H9 (cell line): ENCODE measurements around the gene EPSTI1. TPM values are rescaled to one million over a fixed set of nuclear protein-coding genes. Genes with fewer than 3 reads are reported as not detected.

Experiments used
- DNase-seq: peaks from one replicate; pipeline ENCODE4 v3.0.0-alpha.2; 2017
- H2AFZ ChIP-seq: one replicate; pipeline ENCODE4 v1.6.1; 2013; ENCODE audit warnings: mild to moderate bottlenecking, low read length, control low read depth, moderate library complexity
- H2AK5ac ChIP-seq: 2 replicates; pipeline ENCODE4 v1.6.1; 2013; ENCODE audit warnings: low read length, control low read depth, mixed read lengths; ENCODE audit not compliant: insufficient read length
- H2BK120ac ChIP-seq: one replicate; pipeline ENCODE4 v1.6.1; 2013; ENCODE audit warnings: low read depth, mild to moderate bottlenecking, low read length, control low read depth, inconsistent platforms; ENCODE audit not compliant: poor library complexity, severe bottlenecking
- H2BK12ac ChIP-seq: 2 replicates; pipeline ENCODE4 v1.6.1; 2013; ENCODE audit warnings: low read length, control low read depth, mixed read lengths, low read depth; ENCODE audit not compliant: insufficient read length
- H2BK15ac ChIP-seq: 2 replicates; pipeline ENCODE4 v1.6.1; 2013; ENCODE audit warnings: low read depth, low read length, control low read depth
- H2BK20ac ChIP-seq: one replicate; pipeline ENCODE4 v1.6.1; 2013; ENCODE audit warnings: low read depth, mild to moderate bottlenecking, low read length, control low read depth, inconsistent platforms; ENCODE audit not compliant: poor library complexity, severe bottlenecking
- H2BK5ac ChIP-seq: 2 replicates; pipeline ENCODE4 v1.6.1; 2013; ENCODE audit warnings: low read length, control low read depth, mixed read lengths; ENCODE audit not compliant: insufficient read length
- H3K14ac ChIP-seq: 2 replicates; pipeline ENCODE4 v1.6.1; 2013; ENCODE audit warnings: low read length, control low read depth; ENCODE audit not compliant: insufficient read depth
- H3K18ac ChIP-seq: 2 replicates; pipeline ENCODE4 v1.6.1; 2013; ENCODE audit warnings: low read depth, mild to moderate bottlenecking, mixed read lengths, low read length, control low read depth; ENCODE audit not compliant: insufficient read length
- H3K23ac ChIP-seq: 2 replicates; pipeline ENCODE4 v1.6.1; 2013; ENCODE audit warnings: low read length, control low read depth, mixed read lengths, low read depth; ENCODE audit not compliant: insufficient read length
- H3K23me2 ChIP-seq: 2 replicates; pipeline ENCODE4 v1.6.1; 2013; ENCODE audit warnings: low read depth, mild to moderate bottlenecking, mixed read lengths, low read length, control low read depth; ENCODE audit not compliant: insufficient read length, poor library complexity, severe bottlenecking
- H3K27ac ChIP-seq: 2 replicates; pipeline ENCODE4 v1.5.1; 2013; ENCODE audit warnings: low read length, control low read depth, mixed read lengths, low read depth; ENCODE audit not compliant: insufficient read length
- H3K27me3 ChIP-seq: 2 replicates; pipeline ENCODE4 v1.6.1; 2013; ENCODE audit warnings: low read length, control low read depth, inconsistent platforms; ENCODE audit not compliant: insufficient read depth
- H3K4ac ChIP-seq: 2 replicates; pipeline ENCODE4 v1.6.1; 2013; ENCODE audit warnings: low read depth, mild to moderate bottlenecking, control low read depth, inconsistent platforms, low read length, moderate library complexity
- H3K4me1 ChIP-seq: 2 replicates; pipeline ENCODE4 v1.6.1; 2013; ENCODE audit warnings: low read length, control low read depth, inconsistent platforms; ENCODE audit not compliant: insufficient read depth
- H3K4me2 ChIP-seq: 2 replicates; pipeline ENCODE4 v1.6.1; 2013; ENCODE audit warnings: low read length, control low read depth, mixed read lengths; ENCODE audit not compliant: insufficient read length, insufficient read depth
- H3K56ac ChIP-seq: 2 replicates; pipeline ENCODE4 v1.6.1; 2013; ENCODE audit warnings: low read depth, mild to moderate bottlenecking, mixed read lengths, low read length, control low read depth; ENCODE audit not compliant: insufficient read length
- H3K79me1 ChIP-seq: 2 replicates; pipeline ENCODE4 v1.6.1; 2013; ENCODE audit warnings: low read depth, mild to moderate bottlenecking, moderate library complexity, low read length, control low read depth, inconsistent platforms; ENCODE audit not compliant: insufficient read depth, poor library complexity, severe bottlenecking
- H3K79me2 ChIP-seq: 2 replicates; pipeline ENCODE4 v1.6.1; 2013; ENCODE audit warnings: low read length, control low read depth, inconsistent platforms; ENCODE audit not compliant: insufficient read depth
- H3K9ac ChIP-seq: 2 replicates; pipeline ENCODE4 v1.6.1; 2013; ENCODE audit warnings: low read length, control low read depth, mixed read lengths; ENCODE audit not compliant: insufficient read length; ENCODE audit errors: extremely low read depth
- H3K9me3 ChIP-seq: one replicate; pipeline ENCODE4 v1.6.1; 2013; ENCODE audit warnings: low read depth, low read length, inconsistent platforms; ENCODE audit not compliant: control insufficient read depth
- H3T11ph ChIP-seq: one replicate; pipeline ENCODE4 v1.6.1; 2013; ENCODE audit warnings: mild to moderate bottlenecking, low read length, control low read depth, inconsistent platforms
- H4K20me1 ChIP-seq: one replicate; pipeline ENCODE4 v1.6.1; 2013; ENCODE audit not compliant: control insufficient read depth, insufficient read length, insufficient read depth
- H4K5ac ChIP-seq: 2 replicates; pipeline ENCODE4 v1.6.1; 2013; ENCODE audit warnings: low read depth, mild to moderate bottlenecking, mixed read lengths, low read length, control low read depth; ENCODE audit not compliant: insufficient read length
- H4K8ac ChIP-seq: replicated peaks from 2 replicates; pipeline ENCODE4 v1.6.1; 2013; ENCODE audit warnings: low read length, control low read depth, mixed read lengths, low read depth; ENCODE audit not compliant: insufficient read length
- H4K91ac ChIP-seq: 2 replicates; pipeline ENCODE4 v1.6.1; 2013; ENCODE audit warnings: low read depth, mild to moderate bottlenecking, moderate library complexity, mixed read lengths, low read length, control low read depth; ENCODE audit not compliant: insufficient read length
- H3K27ac Mint-ChIP-seq, 3 experiments: 2 replicates in 2 of 3; 3 replicates in 1 of 3; pipeline ENCODE4 v1.8.0; 2020 to 2021; ENCODE audit warnings: mixed read lengths in 3 of 3, mild to moderate bottlenecking in 1 of 3, moderate library complexity in 1 of 3
- H3K27me3 Mint-ChIP-seq: 2 replicates; pipeline ENCODE4 v1.8.0; 2021; ENCODE audit warnings: low read depth, mild to moderate bottlenecking, moderate library complexity, mixed read lengths
- H3K36me3 Mint-ChIP-seq, 3 experiments: 2 replicates in 2 of 3; 3 replicates in 1 of 3; pipeline ENCODE4 v1.8.0; 2020 to 2021; ENCODE audit warnings: low read depth in 3 of 3, mixed read lengths in 3 of 3; ENCODE audit not compliant: insufficient read depth in 1 of 3
- H3K4me1 Mint-ChIP-seq, 2 experiments: 2 replicates each; pipeline ENCODE4 v1.8.0; 2020; ENCODE audit warnings: mixed read lengths in 2 of 2
- H3K4me3 Mint-ChIP-seq, 2 experiments: 2 replicates in 1 of 2; 3 replicates in 1 of 2; pipeline ENCODE4 v1.8.0; 2020 to 2021; ENCODE audit warnings: mild to moderate bottlenecking in 2 of 2, mixed read lengths in 2 of 2, moderate library complexity in 1 of 2
- H3K9me3 Mint-ChIP-seq, 2 experiments: 2 replicates in 1 of 2; 3 replicates in 1 of 2; pipeline ENCODE4 v1.8.0; 2020; ENCODE audit warnings: mild to moderate bottlenecking in 2 of 2, mixed read lengths in 2 of 2, moderate library complexity in 1 of 2
- WGBS: extraction: QIAGEN DNeasy Blood & Tissue Kit; methylation state at CpG from one replicate; pipeline ENCODE4 v1.1.7; 2013; ENCODE audit warnings: missing lambda C conversion rate, low lambda C conversion rate, mixed read lengths; ENCODE audit not compliant: insufficient read length; ENCODE audit errors: extremely low coverage; 5-methylcytosine and 5-hydroxymethylcytosine counted together
- total RNA-seq: library from RNA; stranded (reverse); gene quantifications from 2 replicates; pipeline ENCODE4 v1.2.1, GENCODE V29; 2021
- TF ChIP-seq, protein P1 (sequence below): fragments of 200-600 bp; sonication (generic); conservative IDR thresholded peaks from 3 replicates; pipeline ENCODE4 v1.8.0; 2021; ENCODE audit warnings: antibody characterized with exemption, mild to moderate bottlenecking

Gene EPSTI1
- total RNA-seq, 1 experiment from 2014 or later: 0.70 TPM

DNA sequence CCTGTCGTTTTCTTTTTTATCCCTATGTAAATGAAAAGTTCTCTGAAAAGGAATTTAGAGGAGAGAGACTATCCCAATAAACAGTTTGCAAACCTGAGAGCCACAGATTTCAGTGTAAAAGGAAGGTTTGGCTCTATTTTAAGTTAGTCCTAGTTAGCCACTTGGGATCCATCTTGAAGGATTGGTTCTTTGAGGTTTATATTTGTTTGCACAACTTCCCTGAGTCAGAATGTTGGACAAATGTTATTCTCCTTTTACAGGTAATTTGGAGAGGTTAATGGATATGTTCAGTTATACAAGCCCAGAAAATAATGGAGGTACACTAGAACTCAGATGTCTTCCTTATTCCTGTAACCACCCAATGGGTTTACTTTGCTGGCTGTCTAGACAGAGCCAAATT lies 28.8 kb upstream of the EPSTI1 start:
- Histone ChIP-seq H3K18ac (no peak overlapping the region), H3K56ac (no peak overlapping the region), H3T11ph (no peak overlapping the region), H2BK120ac (no peak overlapping the region), H3K9ac (no peak overlapping the region), H2BK5ac (no peak overlapping the region), H3K79me2 (no peaks in the 10 kb centered on the region), H2AK5ac (no peak overlapping the region), H4K5ac (no peak overlapping the region), H3K27me3 (no peaks in the 10 kb centered on the region), H3K27ac (no peak overlapping the region), H3K4ac (no peak overlapping the region), H3K4me2 (no peak overlapping the region), H3K23ac (no peak overlapping the region), H2BK20ac (no peak overlapping the region), H4K8ac (no peak overlapping the region), H3K4me1 (no peaks in the 10 kb centered on the region; the same call in 1 of the 2 replicates), H4K20me1 (no peaks in the 10 kb centered on the region), H3K23me2 (peaks cover 11% of the 10 kb centered on the region), H3K9me3 (no peaks in the 10 kb centered on the region), H2BK15ac (no peak overlapping the region), H2BK12ac (no peak overlapping the region), H4K91ac (no peak overlapping the region), H3K79me1 (no peaks in the 10 kb centered on the region), H3K14ac (no peak overlapping the region), H2AFZ (no peak overlapping the region)
- Mint-ChIP-seq H3K4me3 (no peak overlapping the region), H3K4me1 (peaks cover 10 to 15% of the 10 kb centered on the region in 2 experiments), H3K27ac (no peak overlapping the region), H3K27me3 (peaks cover 8% of the 10 kb centered on the region), H3K36me3 (peaks cover 0 to 9% (median 9%) of the 10 kb centered on the region in 3 experiments; a peak in 4 of 7 replicates), H3K9me3 (peaks cover 0 to 12% of the 10 kb centered on the region in 2 experiments; a peak in 1 of 5 replicates)
- DNase-seq: no peak
- TF ChIP-seq, protein P1, sequence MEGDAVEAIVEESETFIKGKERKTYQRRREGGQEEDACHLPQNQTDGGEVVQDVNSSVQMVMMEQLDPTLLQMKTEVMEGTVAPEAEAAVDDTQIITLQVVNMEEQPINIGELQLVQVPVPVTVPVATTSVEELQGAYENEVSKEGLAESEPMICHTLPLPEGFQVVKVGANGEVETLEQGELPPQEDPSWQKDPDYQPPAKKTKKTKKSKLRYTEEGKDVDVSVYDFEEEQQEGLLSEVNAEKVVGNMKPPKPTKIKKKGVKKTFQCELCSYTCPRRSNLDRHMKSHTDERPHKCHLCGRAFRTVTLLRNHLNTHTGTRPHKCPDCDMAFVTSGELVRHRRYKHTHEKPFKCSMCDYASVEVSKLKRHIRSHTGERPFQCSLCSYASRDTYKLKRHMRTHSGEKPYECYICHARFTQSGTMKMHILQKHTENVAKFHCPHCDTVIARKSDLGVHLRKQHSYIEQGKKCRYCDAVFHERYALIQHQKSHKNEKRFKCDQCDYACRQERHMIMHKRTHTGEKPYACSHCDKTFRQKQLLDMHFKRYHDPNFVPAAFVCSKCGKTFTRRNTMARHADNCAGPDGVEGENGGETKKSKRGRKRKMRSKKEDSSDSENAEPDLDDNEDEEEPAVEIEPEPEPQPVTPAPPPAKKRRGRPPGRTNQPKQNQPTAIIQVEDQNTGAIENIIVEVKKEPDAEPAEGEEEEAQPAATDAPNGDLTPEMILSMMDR: no peak
- no CpG with 5 or more reads among the region's 1 CpG for WGBS
